NCI-H526 (cell line): ENCODE results near the gene TOMM22.
A peak's percentile ranks its signal among the peaks of the same experiment; 100 is the strongest.

Experiments
- DNase-seq, 2 experiments: peaks; one replicate each; lab custom pipeline; 2025; lab: John Stamatoyannopoulos, UW

The TOMM22 gene

DNA sequence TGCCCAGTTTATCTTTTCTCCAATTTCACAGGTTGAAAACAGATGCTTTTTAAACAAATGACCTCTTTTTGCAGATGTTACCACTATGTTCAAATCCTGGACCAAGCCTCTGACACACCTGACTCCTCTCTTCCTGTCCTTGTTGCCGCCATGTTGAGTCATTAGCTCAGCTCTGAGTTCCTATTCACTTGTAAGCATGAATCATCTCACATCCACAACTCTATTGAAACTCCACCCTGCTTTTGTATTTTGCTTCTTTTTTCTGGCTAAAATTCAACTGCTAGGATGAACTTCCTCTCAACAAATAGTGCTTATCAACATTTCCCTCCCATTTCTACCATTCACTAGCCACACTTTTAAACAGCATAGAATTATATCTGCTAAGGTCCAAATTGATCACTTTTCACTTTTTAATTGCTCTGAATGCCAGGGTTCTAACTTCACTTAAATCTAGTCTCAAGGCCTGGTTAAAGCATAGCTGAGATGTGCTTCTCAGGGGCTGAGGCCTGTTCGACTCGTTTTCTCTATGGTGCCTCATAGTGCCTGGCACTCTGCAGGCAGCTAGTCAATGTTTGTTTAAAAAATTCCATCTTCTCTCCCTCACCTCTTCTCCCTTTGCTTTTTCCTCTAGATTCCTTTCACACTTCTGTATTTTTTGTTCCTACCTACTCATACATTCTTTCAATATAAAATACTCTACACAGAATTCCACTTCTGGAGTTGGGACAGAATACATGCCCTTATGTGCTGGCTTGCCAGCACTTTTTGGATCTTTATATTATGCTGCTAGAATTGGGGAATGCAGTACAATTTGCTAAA lies 15.1 kb downstream of the TOMM22 start:
- no peak for DNase-seq

DNA sequence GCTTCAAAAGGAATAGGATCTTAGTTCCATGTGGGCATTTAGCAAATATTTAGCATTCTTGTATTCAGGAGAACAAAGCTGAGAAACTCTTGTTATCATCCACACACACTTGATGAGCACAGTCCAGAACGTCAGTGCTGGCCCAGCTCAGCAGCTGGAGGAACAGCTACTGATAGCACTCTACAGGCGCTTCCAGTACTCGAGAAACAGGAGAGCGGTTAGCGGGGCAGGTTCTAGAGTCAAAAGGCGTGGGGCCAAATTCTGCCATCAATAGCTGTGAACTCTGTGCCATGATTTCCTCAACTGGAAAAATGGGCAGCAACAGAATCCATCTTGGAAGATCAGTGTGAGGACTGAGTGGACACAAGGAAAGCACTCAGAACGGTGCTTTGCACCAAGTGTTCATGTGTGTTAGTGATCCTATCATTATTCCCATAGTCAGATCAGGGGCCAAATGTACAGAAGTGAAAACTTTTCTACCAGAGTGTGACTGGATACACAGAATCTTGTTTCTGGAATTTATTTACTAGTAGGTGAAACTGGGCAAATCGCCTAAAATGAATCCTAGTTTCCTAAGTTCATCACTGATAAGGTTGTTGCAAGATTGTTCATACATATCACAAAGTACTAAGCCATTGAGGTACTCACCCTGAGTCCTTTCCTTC lies 15.8 kb downstream of the TOMM22 start:
- no peak for DNase-seq

DNA sequence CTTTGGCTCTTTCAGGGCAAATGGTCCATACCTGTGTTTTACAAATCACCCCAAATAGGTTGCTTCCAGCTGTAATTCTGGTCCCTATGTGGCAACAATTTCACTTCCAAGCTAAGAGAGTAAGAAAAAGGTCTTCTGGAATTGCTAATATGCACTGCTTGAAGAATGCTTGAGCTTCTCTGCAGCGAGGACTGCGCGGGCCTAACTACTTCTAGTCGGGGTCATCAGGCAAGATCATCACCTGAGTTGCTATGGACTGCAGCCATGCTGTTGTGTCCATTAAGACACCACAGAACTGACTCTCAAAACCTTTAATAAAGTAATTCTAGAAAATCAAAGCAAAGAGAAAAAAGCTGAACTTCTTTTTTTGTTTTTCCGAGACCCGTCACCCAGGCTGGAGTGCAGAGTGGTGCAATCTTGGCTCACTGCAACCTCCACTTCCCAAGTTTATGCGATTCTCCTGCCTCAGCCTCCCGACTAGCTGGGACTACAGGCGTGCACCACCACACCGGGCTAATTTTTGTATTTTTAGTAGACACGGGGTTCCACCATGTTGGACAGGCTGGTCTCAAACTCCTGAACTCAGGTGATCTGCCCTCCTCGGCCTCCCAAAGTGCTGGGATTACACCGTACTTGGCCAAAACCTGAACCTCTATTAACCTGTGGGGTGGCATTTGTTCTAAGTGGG lies 16.8 kb downstream of the TOMM22 start:
- no peak for DNase-seq

DNA sequence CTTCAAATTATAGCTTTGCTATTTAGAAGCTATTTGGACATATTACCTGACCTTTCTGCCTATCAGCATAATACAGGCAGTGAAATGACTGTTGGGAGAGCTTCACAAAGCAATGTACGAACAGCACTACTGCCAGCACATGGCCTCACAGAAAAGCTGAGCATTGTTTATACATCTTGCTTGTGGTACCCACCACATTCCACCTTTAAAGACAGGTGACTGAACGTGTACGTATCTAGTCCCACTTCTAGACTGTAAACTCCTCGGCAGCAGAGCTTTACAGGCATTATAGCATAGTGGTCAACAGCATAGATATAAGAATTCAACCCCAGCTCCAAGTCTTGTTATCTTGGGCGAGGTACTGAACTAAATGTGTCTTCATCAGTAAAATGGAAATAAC lies 17.4 kb downstream of the TOMM22 start:
- no peak for DNase-seq

DNA sequence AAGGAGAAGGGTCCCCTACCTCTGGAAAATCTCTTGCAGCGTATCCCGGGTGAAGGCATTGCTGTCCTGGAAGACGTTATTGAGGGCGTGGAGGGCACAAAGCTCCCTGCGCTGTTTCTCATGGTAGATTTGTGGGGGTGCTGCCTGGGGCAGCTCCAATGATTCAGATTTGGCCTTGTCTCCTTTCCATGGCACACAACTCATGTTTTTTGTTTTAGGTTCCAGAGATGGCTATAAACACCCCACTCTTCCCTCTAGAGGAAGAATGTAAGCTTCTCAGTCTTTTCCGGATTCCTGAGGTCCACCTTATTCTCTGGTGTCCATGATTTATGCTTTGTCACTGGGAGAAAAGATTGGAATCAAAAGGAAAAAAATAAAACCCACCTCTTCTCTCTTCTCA lies 18.0 kb downstream of the TOMM22 start:
- no peak for DNase-seq

DNA sequence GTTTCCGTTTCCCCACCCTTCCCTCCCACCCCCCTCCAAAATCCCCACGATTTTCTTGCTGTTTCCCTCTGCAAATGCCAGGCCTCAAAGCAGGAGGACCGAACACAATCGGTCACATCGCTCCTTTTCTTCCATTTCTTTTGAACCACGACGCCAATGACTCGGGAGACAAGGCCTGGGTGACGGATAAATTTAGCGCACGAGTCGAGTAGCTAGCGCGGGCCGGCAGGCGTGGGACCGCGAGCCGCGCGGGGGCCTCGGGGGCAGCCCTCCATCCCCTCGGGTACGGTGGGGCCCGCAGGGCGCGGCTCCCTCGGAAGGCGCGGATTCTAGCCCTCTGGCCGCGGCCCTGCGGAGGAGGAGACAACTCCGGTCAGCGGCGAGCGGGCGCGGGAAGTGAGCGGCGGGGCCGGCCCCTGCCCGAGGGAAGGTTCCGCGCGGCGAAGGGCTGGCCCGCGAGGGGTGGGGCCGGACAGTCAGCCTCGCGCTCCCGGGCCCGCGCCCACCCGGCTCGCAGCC lies 18.6 kb downstream of the TOMM22 start:
- no peak for DNase-seq

DNA sequence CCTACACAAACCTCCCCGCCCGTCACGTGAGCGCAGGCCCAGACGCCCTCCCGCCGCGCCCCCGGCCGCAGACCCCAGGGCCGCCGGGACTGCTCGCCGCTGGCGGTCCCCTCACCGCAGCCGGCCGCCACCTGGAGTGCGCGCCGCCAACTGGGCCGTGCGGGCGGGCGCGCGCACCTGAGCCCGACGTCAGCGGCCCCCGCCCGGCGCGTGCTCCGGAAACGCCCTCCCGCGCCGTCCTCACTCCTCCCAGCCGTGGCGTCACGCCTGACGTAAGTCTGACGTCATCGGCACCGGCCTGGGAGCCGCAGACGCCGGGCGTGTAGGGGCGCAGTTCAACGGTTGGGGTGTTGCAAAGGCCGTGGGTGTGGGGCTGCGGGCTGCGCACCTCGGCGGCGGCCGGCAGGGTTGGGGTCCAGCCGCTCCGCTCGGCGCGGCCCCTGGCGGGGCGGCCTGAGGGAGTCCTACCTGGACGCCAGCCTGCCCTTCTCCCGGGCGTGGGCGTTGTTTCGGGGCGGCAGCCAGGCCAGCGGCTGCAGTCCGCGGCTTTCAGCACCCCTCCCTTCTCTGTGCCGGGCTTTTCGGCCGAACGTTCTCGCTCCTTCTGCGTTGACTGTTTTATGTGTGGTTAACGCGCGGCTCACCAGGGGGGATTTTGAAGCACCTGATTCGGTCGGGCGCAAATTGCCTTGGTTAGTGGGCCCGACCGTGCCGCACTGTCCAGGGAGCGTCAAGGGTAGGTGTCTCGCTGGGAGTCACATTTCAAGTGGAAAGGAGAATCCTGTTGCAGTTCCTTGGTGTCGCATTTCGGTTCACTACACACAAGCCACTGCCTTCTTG lies 19.3 kb downstream of the TOMM22 start, which contains the start of gene JOSD1:
JOSD1 (minus strand) TSS at position 155 of the 840 bp plus-strand sequence. CDS start 956 bp downstream, outside the sequence.
- peak; percentile 76 to 91 for DNase-seq

DNA sequence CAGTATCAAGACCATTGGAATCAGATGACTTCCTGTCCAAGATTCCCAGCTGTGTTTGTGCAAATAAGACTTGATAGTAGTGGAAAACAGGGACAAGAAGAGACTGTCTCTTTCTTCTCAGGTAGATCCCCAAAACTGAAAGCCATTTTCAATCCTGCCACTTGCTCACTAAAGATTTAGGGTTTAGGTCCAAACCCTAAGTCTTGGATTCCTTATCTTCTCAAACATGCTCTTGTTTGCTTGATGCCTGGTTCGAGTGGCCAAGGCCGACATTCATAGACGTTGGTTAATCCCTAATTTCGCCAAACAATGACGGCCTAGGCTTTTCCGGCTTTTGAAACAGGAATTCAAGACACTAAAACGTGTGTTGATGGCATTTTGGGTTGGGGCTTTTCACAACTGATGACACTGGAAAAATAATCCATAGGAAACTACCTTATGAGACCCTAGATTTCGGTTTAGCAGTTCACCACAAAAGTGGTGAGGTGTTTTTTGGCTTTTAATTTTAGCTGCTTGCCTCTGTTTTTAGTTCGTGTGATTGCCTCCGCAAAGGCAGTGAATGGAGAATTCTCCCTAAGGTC lies 23.0 kb downstream of the TOMM22 start:
- no peak for DNase-seq

DNA sequence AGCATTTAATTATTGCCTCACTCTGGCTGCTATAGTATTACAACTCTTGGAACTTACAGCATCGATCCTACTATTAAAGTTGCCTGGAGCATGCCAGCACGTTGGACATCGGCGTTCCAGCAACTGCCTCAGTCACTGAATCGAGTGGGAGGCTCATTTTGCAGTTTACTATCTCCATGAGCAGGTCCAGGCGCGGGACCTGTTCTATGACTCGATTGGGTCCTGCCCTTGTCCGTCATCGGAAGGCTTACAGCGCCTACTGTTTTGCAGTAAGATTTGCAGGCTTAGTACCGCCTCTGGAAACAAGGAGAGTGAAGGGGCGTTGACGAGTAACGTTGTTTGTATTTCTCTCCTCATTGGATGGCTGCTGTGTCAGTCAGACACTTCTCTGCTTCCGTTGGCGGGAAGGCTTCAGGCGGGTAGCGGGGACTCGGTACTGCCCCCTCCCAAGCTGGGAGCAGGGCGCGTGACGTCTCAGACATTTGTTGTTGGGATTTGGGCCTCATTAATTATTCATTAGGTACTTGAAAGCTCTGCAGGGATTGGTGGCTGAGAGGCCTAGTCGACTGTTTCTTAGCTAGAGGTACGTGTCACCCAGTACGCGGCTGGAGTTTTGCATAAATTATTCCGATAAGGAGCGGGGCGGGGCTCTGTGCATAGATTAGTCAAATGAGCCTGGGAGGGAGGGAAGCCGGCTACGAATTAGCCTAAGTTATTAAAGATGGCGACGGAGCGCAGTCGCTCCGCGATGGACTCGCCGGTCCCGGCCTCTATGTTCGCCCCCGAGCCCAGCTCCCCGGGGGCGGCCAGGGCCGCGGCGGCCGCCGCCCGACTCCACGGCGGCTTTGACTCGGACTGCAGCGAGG lies 23.7 kb downstream of the TOMM22 start, which contains the start of gene GTPBP1:
GTPBP1 (plus strand) TSS at position 710 of the 866 bp plus-strand sequence; CDS start at position 722, 12 bp downstream.
- peak; percentile 98 to 99 for DNase-seq

DNA sequence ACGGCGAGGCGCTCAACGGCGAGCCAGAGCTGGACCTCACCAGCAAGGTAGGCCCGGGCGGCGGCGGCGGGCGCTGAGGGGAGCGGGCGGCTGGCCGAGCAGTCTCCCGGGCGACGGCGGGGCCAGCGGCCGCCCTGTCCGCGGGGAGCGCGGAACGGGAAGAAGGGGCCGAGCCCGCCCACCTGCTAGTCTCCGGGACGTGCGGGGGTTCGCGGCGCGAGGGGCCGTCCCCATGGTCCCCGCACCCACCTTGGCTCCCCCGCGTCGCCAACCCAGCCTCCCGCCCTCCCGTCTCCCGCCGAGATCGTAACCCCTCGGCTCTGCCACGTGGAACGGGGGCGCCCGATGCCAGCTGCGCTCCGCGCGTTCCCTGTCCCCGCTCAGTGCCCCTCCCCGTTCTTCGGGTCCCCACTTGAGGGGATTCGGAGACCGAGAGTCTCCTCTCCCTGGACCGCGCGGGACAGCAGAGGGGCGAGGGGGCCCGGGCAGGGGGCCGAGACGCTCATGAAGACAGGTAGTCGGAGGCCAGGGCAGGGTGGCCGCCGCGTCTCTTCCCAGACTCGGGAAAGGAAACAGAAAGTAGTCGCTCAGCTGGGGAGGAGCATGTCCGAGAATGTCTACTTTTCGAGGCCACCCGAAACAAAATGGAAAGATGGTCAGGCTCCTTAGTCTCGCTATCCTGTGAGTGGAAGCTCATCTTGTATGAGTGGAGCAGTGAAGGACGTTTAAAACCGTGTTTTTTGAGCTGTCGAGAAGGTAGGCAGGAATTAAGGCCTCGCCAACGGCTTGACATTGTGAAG lies 24.5 kb downstream of the TOMM22 start:
- peak in 1 of 2 experiments; percentile 24 for DNase-seq

DNA sequence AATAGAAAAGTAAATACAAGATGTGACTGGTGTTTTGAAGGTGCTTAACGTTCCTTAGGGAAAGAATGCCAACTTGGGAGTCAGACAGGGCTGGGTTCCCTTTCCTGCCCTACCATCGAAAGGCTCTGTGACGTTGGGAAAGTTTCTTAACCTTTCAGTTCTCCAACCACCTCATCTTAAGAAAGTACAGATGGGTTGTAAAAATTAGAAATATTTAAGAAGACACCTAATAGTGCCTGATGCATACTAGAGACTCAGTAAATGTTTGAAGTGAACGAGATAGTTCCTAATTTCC lies 25.1 kb downstream of the TOMM22 start:
- no peak for DNase-seq

DNA sequence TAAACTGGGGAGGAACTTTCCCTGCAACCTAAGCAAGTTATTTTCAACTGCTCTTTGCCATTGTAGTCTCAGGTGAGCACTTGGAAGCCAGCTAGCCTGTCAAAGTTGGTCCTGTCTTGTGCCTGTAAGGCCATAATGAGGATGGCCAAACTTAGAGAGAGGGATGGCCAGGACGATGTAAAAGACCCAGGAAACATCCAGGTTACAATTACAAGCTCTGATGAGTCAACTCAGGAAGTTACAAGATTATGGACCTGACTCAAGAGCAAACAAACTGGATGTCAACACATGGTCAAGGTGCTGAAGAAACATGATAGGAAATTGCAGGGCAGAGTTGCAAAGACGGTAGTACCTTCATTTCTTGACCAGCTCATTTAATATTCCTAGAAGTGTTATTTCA lies 25.6 kb downstream of the TOMM22 start:
- DNase-seq: no peak

DNA sequence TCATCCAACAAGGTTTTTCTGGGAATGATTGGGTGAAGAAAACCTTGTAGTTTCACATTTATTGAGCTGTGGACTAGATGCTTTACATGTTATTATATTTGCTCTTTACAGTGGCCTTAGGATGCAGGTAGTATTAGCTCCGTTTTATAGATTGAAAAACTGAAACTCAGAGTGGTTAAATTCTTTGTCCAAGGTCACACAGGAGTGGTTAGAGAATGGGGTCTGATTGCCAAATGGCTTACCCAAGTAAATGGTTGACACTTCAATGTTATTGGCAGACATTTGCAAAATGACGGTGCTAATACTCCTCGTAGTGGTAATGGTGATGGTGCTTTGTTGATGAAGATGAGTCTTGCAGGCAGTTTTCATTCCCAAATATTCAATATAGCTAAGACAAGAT lies 26.2 kb downstream of the TOMM22 start:
- no peak for DNase-seq

DNA sequence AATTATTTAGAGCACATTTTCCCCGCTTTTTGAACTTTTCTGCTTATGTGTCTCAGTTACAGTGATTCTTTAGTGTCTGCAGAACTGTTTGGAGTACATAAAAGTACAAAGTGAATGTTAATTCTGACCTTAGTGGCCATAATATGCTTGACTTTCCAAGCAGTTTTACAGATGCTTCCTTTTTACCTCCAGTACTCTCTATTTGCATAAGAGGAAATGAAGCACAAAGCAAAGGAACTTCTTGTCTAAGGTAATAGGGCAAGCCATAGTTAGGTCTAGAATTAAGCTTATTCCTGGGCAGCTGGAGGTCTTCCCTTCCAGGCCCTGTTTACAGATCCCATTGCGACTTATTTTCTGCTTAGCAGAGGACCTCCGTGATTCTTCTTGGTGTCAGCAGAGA lies 27.5 kb downstream of the TOMM22 start:
- no peak for DNase-seq

DNA sequence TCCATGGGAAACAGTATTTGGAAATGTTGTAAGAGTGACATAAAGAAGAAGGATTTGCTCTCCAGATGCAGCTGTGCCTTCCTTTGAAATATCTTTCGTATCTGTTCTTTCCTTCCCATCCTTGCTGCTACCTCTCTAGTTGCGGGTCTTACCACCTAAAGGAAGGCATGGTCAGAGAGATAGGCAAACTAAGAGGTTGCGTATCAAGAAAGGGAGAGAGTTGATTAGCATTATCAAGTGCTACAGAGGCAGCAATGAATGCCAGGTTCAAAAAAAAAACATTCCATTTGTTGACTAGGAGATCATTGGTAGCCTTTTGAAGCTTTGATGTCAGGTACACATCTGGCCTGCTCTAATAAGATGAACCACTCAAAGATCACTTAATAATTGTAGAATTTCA lies 28.6 kb downstream of the TOMM22 start:
- no peak for DNase-seq

DNA sequence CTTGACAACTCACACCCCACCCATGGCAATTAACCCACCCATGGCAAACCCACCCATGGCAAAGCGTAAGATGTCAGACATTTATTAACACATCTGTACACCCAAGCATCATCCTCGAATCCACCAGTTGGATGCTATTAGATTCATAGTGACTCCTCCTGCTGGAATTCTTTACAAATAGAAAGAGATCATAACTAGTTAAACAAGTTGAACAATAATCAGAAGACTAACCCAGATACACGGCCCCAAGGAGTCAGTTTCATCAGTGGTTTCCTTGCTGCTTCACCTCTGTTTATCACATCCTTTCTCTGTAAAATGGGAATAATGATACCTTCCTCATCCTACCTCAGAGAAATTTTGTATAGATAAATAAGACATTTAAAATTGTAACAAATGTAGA lies 29.1 kb downstream of the TOMM22 start:
- no peak for DNase-seq

DNA sequence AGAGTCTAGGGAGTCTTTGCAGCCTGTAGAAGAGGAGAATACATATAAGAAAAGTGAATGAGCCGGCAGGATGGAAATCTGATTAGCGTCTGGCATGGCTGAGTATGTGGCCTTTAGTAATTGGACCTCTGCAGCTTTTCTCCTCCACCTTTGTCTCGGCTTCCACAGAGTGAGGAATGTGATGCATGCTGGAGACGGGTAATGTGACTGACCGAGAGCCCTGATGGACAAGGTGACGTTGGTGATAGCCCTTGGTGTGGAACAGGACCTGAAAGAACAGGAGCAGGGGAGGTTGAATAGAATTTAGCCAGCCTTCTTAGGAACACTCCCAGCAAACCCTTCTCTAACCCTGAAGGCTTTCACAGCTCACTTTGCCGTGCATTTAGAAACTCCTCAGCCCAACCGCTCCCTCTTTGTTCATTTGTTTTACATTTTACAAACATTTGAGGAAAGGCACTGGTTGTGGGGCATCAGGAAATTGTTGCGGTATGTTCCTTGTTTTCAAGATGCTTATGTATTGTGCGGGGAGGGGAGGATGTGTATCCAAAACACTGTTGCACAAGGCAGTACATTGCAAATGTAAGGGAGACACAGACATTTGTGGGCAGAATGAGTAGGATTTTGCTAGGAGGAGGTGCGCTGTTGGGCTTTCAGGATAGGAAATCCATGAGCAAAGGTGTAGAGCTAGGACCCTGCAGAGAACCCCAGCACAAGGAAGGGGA lies 30.9 kb downstream of the TOMM22 start:
- DNase-seq: no peak

DNA sequence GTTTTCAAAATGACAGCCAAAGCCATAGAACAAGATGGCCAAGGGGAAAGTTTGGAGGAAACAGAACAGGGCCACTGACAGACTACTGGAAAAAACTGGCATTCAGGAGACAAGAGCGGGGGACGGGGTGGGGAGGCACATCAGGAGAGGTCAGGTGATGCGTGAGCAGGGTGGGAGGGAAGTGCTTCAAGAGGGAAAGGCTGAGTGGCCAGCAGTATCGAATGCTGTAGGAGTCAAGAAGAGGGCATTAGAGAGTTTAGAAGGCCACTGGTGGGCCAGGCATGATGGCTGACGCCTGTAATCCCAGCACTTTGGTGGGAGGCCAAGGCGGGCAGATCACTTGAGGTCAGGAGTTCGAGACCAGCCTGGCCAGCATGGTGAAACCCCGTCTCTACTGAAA lies 32.2 kb downstream of the TOMM22 start:
- DNase-seq: no peak

DNA sequence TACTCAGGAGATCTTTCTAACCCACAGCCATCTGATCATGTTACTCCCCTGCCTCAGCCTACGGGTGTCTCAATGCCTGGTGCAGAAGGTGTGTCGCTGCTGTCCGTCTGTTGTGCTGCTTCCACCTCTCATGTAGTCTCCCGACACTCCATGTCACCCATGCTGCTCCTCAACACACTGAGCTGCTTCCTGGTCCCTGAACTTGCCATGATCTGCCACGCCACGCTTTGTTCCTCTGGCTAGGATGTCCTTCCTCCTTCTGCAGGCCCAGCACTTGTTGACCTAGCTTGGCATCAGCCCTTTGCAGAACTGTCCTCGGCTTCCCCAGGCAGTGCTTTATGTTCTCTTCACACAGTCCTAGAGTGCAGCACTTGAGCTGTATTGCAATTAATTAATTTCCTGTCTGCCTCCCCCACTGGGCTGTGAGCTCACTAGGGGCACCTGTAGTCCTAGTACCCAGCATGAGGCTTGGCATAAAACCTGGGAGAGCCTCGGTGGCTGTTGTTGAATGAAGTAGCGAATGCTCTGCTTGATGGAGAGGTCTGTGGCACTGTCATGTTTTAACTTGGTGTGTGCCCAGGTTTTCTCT lies 33.5 kb downstream of the TOMM22 start:
- no peak for DNase-seq
